OCI-LY7 (cell line): ENCODE data around the gene FIGN. TPM values are rescaled to one million over a fixed set of nuclear protein-coding genes. Genes with fewer than 3 reads are reported as not detected.

Source experiments
- BruUV-seq: library from RNA; stranded (reverse); fragments of 400-500 nt; replicated peaks from 2 replicates; lab custom pipeline; 2021; lab: Mats Ljungman, UMichigan
- CTCF ChIA-PET: fragments of 300-600 bp; sonication (Branson Sonifier 250); formaldehyde crosslinking; loops from one replicate; lab custom pipeline; 2022; ENCODE audit warnings: antibody characterized with exemption; ENCODE audit not compliant: unreplicated experiment; lab: Charles Lee
- POLR2A ChIA-PET: fragments of 300-600 bp; sonication (Branson Sonifier 250); formaldehyde crosslinking; loops from one replicate; lab custom pipeline; 2022; ENCODE audit warnings: antibody characterized with exemption; lab: Charles Lee
- DNase-seq: peaks from one replicate; pipeline ENCODE4 v3.0.0-alpha.2; 2015; ENCODE audit warnings: low spot score
- H2AFZ ChIP-seq: fragments of 200-600 bp; sonication (generic), shearing (Covaris generic); 2 replicates; pipeline ENCODE4 v1.6.1; 2014; ENCODE audit warnings: mild to moderate bottlenecking, antibody characterized with exemption, low read length, moderate library complexity
- H3K27ac ChIP-seq: fragments of 200-600 bp; sonication (generic); 2 replicates; pipeline ENCODE4 v1.5.1; 2014; ENCODE audit warnings: mixed run types, low read depth, mild to moderate bottlenecking, moderate library complexity, low read length, inconsistent platforms; ENCODE audit not compliant: poor library complexity, severe bottlenecking
- H3K36me3 ChIP-seq: fragments of 200-600 bp; sonication (generic); 2 replicates; pipeline ENCODE4 v1.6.1; 2014; ENCODE audit warnings: mild to moderate bottlenecking, antibody characterized with exemption, low read length, moderate library complexity, mixed read lengths; ENCODE audit not compliant: insufficient read depth
- H3K4me1 ChIP-seq: fragments of 200-600 bp; sonication (generic); 2 replicates; pipeline ENCODE4 v1.5.1; 2014; ENCODE audit warnings: mild to moderate bottlenecking, low read length; ENCODE audit not compliant: insufficient read depth, poor library complexity, severe bottlenecking
- H3K4me2 ChIP-seq: fragments of 200-600 bp; sonication (generic); 2 replicates; pipeline ENCODE4 v1.6.1; 2014; ENCODE audit warnings: mild to moderate bottlenecking, low read length
- H3K4me3 ChIP-seq: fragments of 200-600 bp; sonication (generic); 2 replicates; pipeline ENCODE4 v1.5.1; 2014; ENCODE audit warnings: mild to moderate bottlenecking, low read depth, low read length; ENCODE audit not compliant: poor library complexity, severe bottlenecking
- H3K79me2 ChIP-seq: fragments of 200-600 bp; sonication (generic); 2 replicates; pipeline ENCODE4 v1.6.1; 2016; ENCODE audit warnings: low read depth, mild to moderate bottlenecking, low read length, moderate library complexity, mixed read lengths; ENCODE audit not compliant: insufficient read depth
- H3K9me2 ChIP-seq: fragments of 200-600 bp; sonication (generic); 2 replicates; pipeline ENCODE4 v1.6.1; 2016; ENCODE audit warnings: mild to moderate bottlenecking, low read length, mixed read lengths; ENCODE audit not compliant: insufficient read depth
- H3K9me3 ChIP-seq: fragments of 200-600 bp; sonication (generic); 2 replicates; pipeline ENCODE4 v1.6.1; 2014; ENCODE audit warnings: mild to moderate bottlenecking, mixed run types, low read length, mixed read lengths
- H4K20me1 ChIP-seq: fragments of 200-600 bp; sonication (generic); 2 replicates; pipeline ENCODE4 v1.6.1; 2014; ENCODE audit warnings: mild to moderate bottlenecking, antibody characterized with exemption, low read length, moderate library complexity, mixed read lengths; ENCODE audit not compliant: insufficient read depth
- EZH2phosphoT487 ChIP-seq: fragments of 200-600 bp; sonication (generic); IDR thresholded peaks from 2 replicates; pipeline ENCODE4 v1.6.1; 2018; ENCODE audit warnings: low read depth, borderline replicate concordance, mild to moderate bottlenecking, mixed run types, antibody characterized with exemption, low read length, moderate library complexity, mixed read lengths
- intact Hi-C: fragments of 100-400 bp; cut with micrococcal nuclease; formaldehyde crosslinking; loops from one replicate; pipeline ENCODE4 v1.10.0; 2022; ENCODE audit not compliant: unreplicated experiment
- total RNA-seq, 2 experiments: library from RNA; depleted of rRNA in 1 of 2; stranded (reverse); fragments of >200 nt in 1 of 2; shearing (Covaris generic) in 1 of 2; gene quantifications; 2 replicates each; pipeline ENCODE4 v1.2.3, GENCODE V29; 2014 to 2022
- TF ChIP-seq, protein P1 (sequence below): fragments of 200-600 bp; sonication (generic); conservative IDR thresholded peaks from 2 replicates; pipeline ENCODE4 v1.5.1; 2014; ENCODE audit warnings: mild to moderate bottlenecking, antibody characterized with exemption, low read length, moderate library complexity, mixed read lengths

FIGN gene
- total RNA-seq, 2 experiments from 2014 or later, result not detected

- TF ChIP-seq, protein P1, sequence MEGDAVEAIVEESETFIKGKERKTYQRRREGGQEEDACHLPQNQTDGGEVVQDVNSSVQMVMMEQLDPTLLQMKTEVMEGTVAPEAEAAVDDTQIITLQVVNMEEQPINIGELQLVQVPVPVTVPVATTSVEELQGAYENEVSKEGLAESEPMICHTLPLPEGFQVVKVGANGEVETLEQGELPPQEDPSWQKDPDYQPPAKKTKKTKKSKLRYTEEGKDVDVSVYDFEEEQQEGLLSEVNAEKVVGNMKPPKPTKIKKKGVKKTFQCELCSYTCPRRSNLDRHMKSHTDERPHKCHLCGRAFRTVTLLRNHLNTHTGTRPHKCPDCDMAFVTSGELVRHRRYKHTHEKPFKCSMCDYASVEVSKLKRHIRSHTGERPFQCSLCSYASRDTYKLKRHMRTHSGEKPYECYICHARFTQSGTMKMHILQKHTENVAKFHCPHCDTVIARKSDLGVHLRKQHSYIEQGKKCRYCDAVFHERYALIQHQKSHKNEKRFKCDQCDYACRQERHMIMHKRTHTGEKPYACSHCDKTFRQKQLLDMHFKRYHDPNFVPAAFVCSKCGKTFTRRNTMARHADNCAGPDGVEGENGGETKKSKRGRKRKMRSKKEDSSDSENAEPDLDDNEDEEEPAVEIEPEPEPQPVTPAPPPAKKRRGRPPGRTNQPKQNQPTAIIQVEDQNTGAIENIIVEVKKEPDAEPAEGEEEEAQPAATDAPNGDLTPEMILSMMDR, result no peak
- no peak for TF ChIP-seq EZH2phosphoT487
- no peaks in the 10 kb centered on the region for H3K9me3 ChIP-seq
- H3K27ac ChIP-seq, result no peak overlapping the region
- DNase-seq, result no peak
- H3K36me3 ChIP-seq, result no peaks in the 10 kb centered on the region
- no peaks in the 10 kb centered on the region for H3K9me2 ChIP-seq
- no peak overlapping the region for H2AFZ ChIP-seq
- intact Hi-C loops, result no loop called here
- H4K20me1 ChIP-seq, result no peaks in the 10 kb centered on the region
- no peak overlapping the region for H3K4me2 ChIP-seq
- no peaks in the 10 kb centered on the region for H3K4me1 ChIP-seq
- ChIA-PET CTCF (no interaction called here), POLR2A (no interaction called here)
- no peaks in the 10 kb centered on the region for H3K79me2 ChIP-seq
- no TSS peak for BruUV-seq
- no peak overlapping the region for H3K4me3 ChIP-seq
Measured at GRCh38 chr2:163713534-163714311, 22.1 kb downstream of the FIGN start.

DNA sequence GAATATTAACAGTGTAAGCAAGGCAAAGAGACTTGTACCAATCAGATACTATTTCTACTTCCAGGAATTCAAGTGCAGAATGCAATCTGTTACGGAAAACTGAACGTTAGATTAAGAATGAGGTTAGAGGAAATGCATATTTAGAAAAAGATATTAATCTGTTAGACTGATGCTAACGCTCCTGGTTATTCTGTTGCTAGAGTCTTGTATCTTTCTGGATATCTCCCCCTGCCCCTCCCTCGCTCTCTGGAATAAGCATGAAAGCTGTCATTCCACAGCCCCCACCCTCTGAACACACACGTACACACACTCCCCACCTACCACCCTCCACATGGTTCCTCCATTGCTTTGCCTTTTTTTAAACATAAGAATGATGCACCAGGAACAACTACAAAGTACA lies 24.1 kb downstream of the FIGN start:
- TF ChIP-seq, protein P1, result no peak
- no peak for TF ChIP-seq EZH2phosphoT487
- Histone ChIP-seq H3K9me3 (no peaks in the 10 kb centered on the region), H3K27ac (no peak overlapping the region), H3K4me2 (no peak overlapping the region), H3K79me2 (no peaks in the 10 kb centered on the region), H4K20me1 (no peaks in the 10 kb centered on the region), H3K36me3 (no peaks in the 10 kb centered on the region), H3K4me1 (no peaks in the 10 kb centered on the region), H3K9me2 (no peaks in the 10 kb centered on the region), H3K4me3 (no peak overlapping the region), H2AFZ (no peak overlapping the region)
- CTCF ChIA-PET, result no interaction called here
- intact Hi-C loops, result no loop called here
- POLR2A ChIA-PET, result interaction anchor here (0.7 to 1.0 kb wide), 2 partner anchors 23 to 231 kb away, joined by 3 to 5 read pairs; no protein-coding TSS in a partner anchor
- BruUV-seq, result no TSS peak
- no peak for DNase-seq

DNA sequence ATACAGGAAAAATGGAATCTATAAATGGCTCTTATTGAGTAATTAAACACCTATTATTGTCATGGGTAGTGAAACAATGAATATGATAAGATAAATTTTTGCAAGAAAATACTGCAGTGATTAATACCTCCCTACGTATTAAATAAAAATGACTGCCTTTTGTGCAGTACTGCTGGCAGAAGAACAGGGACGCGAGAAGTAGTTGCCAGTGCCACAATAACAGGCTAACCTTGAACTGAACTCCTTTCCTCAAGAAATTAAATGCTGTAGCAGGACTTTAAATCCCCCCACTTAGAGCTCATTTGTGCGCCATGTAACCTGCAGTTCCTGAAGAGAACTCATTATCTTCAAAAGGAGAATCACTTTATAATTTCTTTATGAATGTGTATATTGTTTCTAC lies 24.6 kb downstream of the FIGN start:
- intact Hi-C loops, result no loop called here
- Histone ChIP-seq H3K4me1 (no peaks in the 10 kb centered on the region), H4K20me1 (no peaks in the 10 kb centered on the region), H2AFZ (no peak overlapping the region), H3K36me3 (no peaks in the 10 kb centered on the region), H3K27ac (no peak overlapping the region), H3K9me3 (no peaks in the 10 kb centered on the region), H3K9me2 (no peaks in the 10 kb centered on the region), H3K4me2 (no peak overlapping the region), H3K4me3 (no peak overlapping the region), H3K79me2 (no peaks in the 10 kb centered on the region)
- TF ChIP-seq, protein P1, result no peak
- TF ChIP-seq EZH2phosphoT487, result no peak
- CTCF ChIA-PET, result no interaction called here
- POLR2A ChIA-PET, result interaction anchor here (0.5 to 1.0 kb wide), 3 partner anchors 23 to 230 kb away, joined by 3 to 5 read pairs (median 3); no protein-coding TSS in a partner anchor
- no TSS peak for BruUV-seq
- DNase-seq, result no peak
